Lung (tissue), 12 donors: ENCODE results near the gene HEXA. TPM values are rescaled to one million over a fixed set of nuclear protein-coding genes. Genes with fewer than 3 reads are reported as not detected.

Experiments
- ATAC-seq: fragments of 200-7000 bp; cut with Tn5 transposase; one replicate; pipeline ENCODE4 v1.9.1; 2020; ENCODE audit warnings: moderate number of reproducible peaks; ENCODE audit not compliant: insufficient read depth, low FRiP score
- DNase-seq, 3 donors: peaks; one replicate each; pipeline ENCODE4 v3.0.0-alpha.2; 2013 to 2017
- H3K27ac ChIP-seq, 2 donors: one replicate each; pipeline ENCODE4 v1.5.1; 2013; ENCODE audit warnings: mild to moderate bottlenecking in 2 of 2, moderate library complexity in 2 of 2, control low read depth in 1 of 2, inconsistent platforms in 1 of 2, low read depth in 1 of 2, low read length in 1 of 2
- H3K27me3 ChIP-seq, 3 donors: one replicate each; pipeline ENCODE4 v1.5.1; 2013; ENCODE audit warnings: low read length in 2 of 3; ENCODE audit not compliant: control insufficient read depth in 3 of 3, insufficient read depth in 3 of 3
- H3K36me3 ChIP-seq, 4 donors: one replicate each; pipeline ENCODE4 v1.5.1; 2013; ENCODE audit warnings: low read length in 4 of 4, mild to moderate bottlenecking in 1 of 4, moderate library complexity in 1 of 4; ENCODE audit not compliant: control insufficient read depth in 4 of 4, insufficient read depth in 4 of 4
- H3K4me1 ChIP-seq, 5 donors: one replicate each; pipeline ENCODE4 v1.5.1; 2013; ENCODE audit warnings: low read length in 5 of 5, mild to moderate bottlenecking in 2 of 5, moderate library complexity in 1 of 5; ENCODE audit not compliant: control insufficient read depth in 5 of 5, insufficient read depth in 5 of 5
- H3K4me3 ChIP-seq: one replicate; pipeline ENCODE4 v1.5.1; 2013; ENCODE audit warnings: mild to moderate bottlenecking, control low read depth, moderate library complexity
- H3K9ac ChIP-seq, 2 donors: one replicate each; pipeline ENCODE4 v1.5.1; 2013; ENCODE audit warnings: low read length in 2 of 2, control low read depth in 1 of 2; ENCODE audit not compliant: insufficient read depth in 1 of 2
- H3K9me3 ChIP-seq, 4 donors: one replicate each; pipeline ENCODE4 v1.5.1; 2013; ENCODE audit warnings: low read length in 3 of 4, mild to moderate bottlenecking in 1 of 4, moderate library complexity in 1 of 4; ENCODE audit not compliant: control insufficient read depth in 4 of 4, insufficient read depth in 3 of 4
- WGBS, 2 donors: extraction: QIAGEN DNeasy Blood & Tissue Kit; methylation state at CpG; one replicate each; pipeline ENCODE4 v1.1.7; 2013; 5-methylcytosine and 5-hydroxymethylcytosine counted together
- polyA plus RNA-seq, 2 donors: library from polyadenylated mRNA; stranded (reverse); fragments of 200-250 nt; gene quantifications; one replicate each; pipeline ENCODE4 v1.2.1, GENCODE V29; 2013
- total RNA-seq, 2 donors: library from RNA; depleted of rRNA in 1 of 2; stranded (reverse); fragments of >200 nt in 1 of 2; gene quantifications; one replicate each; pipeline ENCODE4 v1.2.1, GENCODE V29; 2014 to 2021
- TF ChIP-seq, protein P1 (sequence below): IDR thresholded peaks from 2 replicates; pipeline ENCODE4 v1.5.1; 2012; ENCODE audit warnings: mild to moderate bottlenecking; ENCODE audit errors: control extremely low read depth, extremely low read depth
- donor health status: control.
- donor health status: control.
- donor health status: Bipolar disorder and iron deficiency.
- donor health status: healthy.
- donor health status: DM: yes; HTN: yes; CAD: no.

HEXA gene
- total and polyA plus RNA-seq, 4 donors, result 108 to 156 (median 133) TPM

GRCh38 chr15:72339777-72340177, 36.0 kb downstream of the HEXA start:
- Histone ChIP-seq H3K36me3 (peaks cover 4 to 25% (median 9%) of the 10 kb centered on the region in 4 donors), H3K4me3 (no peak overlapping the region), H3K27me3 (no peaks in the 10 kb centered on the region), H3K9ac (no peak overlapping the region), H3K4me1 (peaks cover 0 to 20% (median 0%) of the 10 kb centered on the region in 5 donors), H3K27ac (no peak overlapping the region), H3K9me3 (no peaks in the 10 kb centered on the region)
- 26 to 41% methylated on average over 3 of the region's 3 CpGs for WGBS, 2 donors
- TF ChIP-seq, protein P1, sequence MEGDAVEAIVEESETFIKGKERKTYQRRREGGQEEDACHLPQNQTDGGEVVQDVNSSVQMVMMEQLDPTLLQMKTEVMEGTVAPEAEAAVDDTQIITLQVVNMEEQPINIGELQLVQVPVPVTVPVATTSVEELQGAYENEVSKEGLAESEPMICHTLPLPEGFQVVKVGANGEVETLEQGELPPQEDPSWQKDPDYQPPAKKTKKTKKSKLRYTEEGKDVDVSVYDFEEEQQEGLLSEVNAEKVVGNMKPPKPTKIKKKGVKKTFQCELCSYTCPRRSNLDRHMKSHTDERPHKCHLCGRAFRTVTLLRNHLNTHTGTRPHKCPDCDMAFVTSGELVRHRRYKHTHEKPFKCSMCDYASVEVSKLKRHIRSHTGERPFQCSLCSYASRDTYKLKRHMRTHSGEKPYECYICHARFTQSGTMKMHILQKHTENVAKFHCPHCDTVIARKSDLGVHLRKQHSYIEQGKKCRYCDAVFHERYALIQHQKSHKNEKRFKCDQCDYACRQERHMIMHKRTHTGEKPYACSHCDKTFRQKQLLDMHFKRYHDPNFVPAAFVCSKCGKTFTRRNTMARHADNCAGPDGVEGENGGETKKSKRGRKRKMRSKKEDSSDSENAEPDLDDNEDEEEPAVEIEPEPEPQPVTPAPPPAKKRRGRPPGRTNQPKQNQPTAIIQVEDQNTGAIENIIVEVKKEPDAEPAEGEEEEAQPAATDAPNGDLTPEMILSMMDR, result no peak
- peak; percentile 88 to 97 (median 97) for DNase-seq
- peak; percentile 53 for ATAC-seq

DNA sequence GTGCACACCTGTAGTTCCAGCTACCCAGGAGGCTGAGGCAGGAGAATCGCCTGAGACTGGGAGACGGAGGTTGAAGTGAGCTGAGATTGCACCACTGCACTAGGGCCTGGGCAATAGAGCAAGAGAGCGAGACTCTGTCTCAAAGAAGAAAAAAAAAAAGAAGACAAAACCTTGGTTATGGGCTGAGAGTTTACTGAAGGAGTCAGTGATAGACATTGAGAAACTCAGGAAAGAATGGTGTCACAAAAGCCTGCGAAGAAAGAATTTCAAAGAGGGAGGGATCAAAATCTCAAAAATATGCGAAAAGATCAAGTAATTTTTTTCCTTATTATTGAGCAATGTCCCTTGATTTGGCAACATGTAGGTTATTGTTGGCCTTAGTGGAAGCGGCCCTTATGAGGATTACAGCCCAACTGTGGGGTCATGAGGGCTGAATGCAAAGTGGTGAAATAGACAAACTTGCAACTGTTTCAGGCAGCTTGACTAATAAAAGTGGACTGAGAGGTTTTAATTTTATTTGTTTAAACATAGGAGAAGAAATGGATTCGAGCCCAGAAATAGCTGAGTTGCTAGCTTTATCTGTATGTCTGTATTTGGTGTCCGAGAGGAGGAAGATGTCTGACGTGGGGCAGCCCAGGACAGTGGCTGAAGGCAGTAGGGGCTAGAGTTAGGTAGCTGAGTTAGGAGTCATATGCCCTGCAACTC, 37.0 kb downstream of the HEXA start:
- peak; percentile 27 for ATAC-seq
- H3K9me3 ChIP-seq, result no peaks in the 10 kb centered on the region
- no peak overlapping the region for H3K4me3 ChIP-seq
- TF ChIP-seq, protein P1, result no peak
- WGBS, 2 donors, result 45 to 64% methylated on average over 9 of the region's 9 CpGs
- peaks cover 0 to 20% (median 0%) of the 10 kb centered on the region in 5 donors for H3K4me1 ChIP-seq
- DNase-seq, result peak; percentile 83 to 97 (median 95)
- peaks cover 0 to 16% (median 6%) of the 10 kb centered on the region in 4 donors for H3K36me3 ChIP-seq
- H3K27ac ChIP-seq, result peak overlapping the region in 1 of 2 donors; percentile 75
- H3K27me3 ChIP-seq, result no peaks in the 10 kb centered on the region
- no peak overlapping the region for H3K9ac ChIP-seq

GRCh38 chr15:72338148-72338547, 37.7 kb downstream of the HEXA start:
- ATAC-seq (no peak), DNase-seq (no peak)
- H3K4me3 ChIP-seq, result no peak overlapping the region
- peaks cover 0 to 20% (median 0%) of the 10 kb centered on the region in 5 donors for H3K4me1 ChIP-seq
- WGBS, 2 donors, result 98% methylated on average over 2 of the region's 2 CpGs
- H3K27me3 ChIP-seq, result no peaks in the 10 kb centered on the region
- no peak overlapping the region for H3K27ac ChIP-seq
- TF ChIP-seq, protein P1, result no peak
- H3K9ac ChIP-seq, result no peak overlapping the region
- H3K36me3 ChIP-seq, result peaks cover 0 to 11% (median 5%) of the 10 kb centered on the region in 4 donors
- H3K9me3 ChIP-seq, result no peaks in the 10 kb centered on the region
